ENCODE results near the gene ICAM3.

- TF ChIP-seq, protein P1, sequence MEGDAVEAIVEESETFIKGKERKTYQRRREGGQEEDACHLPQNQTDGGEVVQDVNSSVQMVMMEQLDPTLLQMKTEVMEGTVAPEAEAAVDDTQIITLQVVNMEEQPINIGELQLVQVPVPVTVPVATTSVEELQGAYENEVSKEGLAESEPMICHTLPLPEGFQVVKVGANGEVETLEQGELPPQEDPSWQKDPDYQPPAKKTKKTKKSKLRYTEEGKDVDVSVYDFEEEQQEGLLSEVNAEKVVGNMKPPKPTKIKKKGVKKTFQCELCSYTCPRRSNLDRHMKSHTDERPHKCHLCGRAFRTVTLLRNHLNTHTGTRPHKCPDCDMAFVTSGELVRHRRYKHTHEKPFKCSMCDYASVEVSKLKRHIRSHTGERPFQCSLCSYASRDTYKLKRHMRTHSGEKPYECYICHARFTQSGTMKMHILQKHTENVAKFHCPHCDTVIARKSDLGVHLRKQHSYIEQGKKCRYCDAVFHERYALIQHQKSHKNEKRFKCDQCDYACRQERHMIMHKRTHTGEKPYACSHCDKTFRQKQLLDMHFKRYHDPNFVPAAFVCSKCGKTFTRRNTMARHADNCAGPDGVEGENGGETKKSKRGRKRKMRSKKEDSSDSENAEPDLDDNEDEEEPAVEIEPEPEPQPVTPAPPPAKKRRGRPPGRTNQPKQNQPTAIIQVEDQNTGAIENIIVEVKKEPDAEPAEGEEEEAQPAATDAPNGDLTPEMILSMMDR (conservative IDR thresholded peaks at IDR 0.05; ENCODE audit: low read depth, low read length) = no peak
- TF ChIP-seq EZH2 (IDR thresholded peaks at IDR 0.05; ENCODE audit: low read length, unreplicated experiment) (no peak), EZH2phosphoT487 (IDR thresholded peaks at IDR 0.05; ENCODE audit: borderline replicate concordance, low read length) (no peak)
These were observed 49.5 kb downstream of the ICAM3 start, which contains the start of gene ICAM5 for GRCh38 chr19:10289836-10290356.

Data from PC-3 (cell line).